ENCODE measurements around the gene DPP6.
"Not testable (repeated sequence)": the region's sequence is repeated elsewhere in the genome, so short reads cannot be mapped to it uniquely, and the experiment has no call there.

Gene DPP6

DNA sequence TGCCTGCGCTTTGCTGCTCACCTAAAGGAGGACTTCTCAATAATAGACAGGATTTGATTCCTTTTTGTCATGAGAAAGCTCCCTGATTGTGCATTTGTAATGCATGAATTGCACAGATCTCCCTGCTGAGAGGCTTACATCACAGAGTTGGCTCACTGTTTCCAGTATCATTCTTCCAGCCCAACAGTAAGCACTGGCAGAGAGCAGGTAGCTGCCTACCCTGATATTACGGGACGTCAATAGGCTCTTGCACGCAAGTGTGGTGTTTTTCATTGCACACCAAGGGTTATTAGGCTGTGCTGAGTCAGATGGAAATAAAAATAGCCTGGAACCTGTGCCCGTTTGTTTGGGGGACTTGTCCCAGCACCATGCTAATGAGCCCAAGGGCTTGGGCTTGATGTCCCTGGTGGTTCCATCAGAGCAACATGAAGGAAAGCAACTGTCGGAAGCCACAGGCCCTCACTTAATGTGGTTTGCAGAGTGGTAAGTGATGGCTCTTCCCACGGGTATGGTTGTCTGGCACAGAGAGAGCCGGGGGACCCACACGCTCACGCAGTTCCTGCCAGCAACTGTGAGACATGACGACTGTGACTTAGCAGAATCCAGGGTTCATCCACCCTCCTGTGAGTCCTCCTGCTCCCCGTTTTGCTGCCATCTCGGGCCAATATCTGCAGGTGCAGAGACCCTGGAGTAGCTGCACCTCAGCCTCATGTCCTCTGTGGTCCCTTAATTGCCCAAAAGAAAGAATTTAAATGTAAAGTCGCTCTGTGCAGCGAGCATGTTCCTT, 20.4 kb downstream of the DPP6 start:
- DNase-seq = not testable (repeated sequence)

DNA sequence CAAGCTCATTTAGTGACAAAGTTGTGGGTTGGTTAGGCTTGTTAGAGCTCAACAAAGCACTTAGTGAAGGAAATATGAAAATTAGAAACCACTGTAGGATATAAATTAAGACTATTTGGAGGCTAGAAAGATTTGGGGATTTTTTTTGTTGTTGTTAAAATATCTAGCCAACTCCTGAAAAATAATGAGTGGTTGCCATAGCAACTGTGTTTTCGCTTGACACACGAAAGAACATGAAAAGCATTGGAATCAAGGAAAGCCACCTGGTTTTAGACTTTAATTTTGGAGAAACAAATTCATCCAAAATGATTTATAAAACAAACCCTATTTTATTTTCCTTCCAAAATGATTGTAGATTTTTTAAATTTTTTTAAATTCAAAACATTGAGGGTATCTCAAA, 26.3 kb downstream of the DPP6 start:
- DNase-seq = not testable (repeated sequence)

DNA sequence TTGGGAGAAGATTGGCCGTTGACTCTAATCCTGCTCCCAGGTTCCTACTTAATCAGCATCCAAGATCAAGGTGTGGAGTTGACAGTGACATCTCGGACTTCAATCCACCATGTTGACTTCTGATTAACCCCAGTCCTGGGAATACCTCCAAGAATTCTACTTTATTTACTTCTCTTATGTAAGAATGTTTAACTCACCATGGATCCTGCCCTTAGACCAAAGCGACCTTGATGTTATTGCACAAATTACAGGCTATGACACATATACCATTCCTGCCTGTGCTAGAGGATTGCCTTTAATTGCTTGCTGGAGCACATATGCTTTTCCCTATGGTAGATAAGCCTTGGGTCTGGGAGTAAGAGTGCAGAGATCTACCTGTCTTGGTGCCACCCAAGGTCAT, 28.1 kb downstream of the DPP6 start:
- not testable (repeated sequence) for DNase-seq

DNA sequence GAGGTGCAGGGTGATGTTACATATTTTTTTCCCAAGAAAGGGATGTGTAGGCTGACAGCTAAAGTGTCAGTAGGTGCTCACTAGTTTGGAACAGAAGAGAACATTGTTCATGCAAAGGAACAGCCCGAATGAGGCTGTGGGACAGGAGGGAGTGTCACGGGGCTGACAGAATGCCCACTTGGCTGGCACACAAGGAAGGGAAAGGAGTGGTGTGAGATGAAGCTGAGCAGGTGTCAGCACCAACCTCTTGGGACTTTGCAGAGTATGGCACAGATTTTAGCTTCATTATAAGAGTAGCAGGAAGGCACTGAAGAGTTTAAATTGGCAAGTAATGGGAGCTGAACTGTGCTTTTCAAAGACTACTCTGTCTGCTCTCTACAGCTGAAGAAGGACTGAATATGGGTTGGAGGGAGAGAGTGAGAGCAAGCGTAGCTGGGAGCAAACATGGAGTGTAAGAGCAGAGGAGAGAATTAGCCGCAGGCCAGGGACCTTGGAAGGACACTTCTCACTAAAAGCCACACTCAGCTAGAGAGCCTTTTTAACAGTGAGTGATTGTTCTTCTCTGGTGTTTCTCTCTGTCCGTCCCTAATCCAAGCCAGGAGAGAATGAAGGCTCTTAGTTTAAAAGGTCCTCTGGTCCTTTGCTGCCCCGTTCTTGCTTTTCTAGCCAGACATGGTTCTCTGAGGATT, 35.0 kb downstream of the DPP6 start:
- DNase-seq = not testable (repeated sequence)

DNA sequence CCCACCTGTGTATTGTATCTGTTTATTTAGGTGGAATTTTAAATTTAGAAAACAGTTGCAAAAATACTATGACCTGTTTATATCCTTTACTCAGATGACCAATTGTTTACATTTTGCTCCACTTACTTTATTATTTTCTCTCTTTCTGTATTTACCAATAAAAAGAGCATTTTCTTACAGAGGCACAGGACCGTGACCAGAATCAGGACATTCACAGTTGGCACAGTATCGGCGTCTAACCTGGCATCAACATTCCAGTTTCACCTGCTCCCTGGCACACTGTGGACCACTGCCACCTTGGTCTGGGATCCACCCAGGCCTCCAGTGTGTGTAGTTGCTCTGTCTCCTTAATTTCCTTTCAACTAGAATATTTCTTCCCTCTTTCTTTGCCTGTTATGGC, 39.9 kb downstream of the DPP6 start:
- not testable (repeated sequence) for DNase-seq

DNA sequence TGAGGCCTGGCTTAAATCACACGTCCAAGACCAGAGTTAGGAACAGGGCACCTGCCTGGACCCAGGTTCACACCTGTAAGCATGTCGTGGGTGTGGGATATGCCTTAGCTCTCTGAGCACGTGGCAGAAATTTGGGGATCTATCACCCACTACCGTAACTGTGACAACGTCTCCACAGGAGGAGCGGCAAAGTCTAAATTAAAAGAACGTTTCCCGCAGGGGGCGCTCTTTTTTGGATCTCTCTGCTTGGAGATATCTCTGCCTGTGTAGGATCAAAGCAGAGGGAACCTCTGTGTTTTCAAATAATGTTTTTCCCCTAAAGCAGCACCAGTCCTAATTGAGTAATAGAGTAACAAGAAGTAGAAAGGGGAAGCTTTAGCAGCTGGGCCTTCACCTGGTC, 43.0 kb downstream of the DPP6 start:
- not testable (repeated sequence) for DNase-seq

DNA sequence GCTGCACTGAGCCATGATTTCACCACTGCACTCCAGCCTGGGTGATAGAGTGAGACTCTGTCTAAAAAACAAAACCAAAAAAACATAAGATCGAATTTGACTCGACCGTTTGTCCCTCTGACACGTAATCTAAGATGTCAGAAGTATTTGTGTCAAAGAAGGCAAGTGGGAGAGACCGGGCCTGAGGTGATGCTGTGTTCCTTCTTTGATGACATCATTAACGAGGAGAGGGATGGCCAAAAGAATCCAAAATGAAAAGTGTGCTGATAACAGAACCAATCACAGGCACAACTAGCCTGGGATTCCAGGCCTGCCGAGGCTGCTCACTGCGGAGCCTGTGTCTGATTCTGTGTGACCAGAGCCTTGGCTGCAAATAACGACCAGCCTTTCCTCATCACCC, 52.9 kb downstream of the DPP6 start:
- not testable (repeated sequence) for DNase-seq

DNA sequence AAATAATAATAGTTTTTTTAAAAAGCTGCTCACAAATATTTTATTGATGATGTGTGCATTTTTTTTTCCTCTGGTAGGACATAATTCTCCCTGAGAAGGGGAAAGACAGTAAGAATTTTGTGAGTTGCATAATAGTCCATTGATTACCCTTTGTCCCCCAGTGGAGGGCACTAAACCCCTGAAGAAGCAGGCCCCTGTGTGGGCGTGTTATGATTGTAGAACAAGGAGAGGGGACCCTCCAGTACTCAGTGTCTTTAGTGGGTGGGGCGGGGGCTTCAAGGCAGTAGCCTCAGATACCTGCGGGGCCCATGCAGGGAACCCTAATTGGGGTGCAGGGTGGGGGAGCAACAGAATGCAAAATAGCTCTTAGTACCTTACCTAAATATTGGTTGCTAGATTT, 57.4 kb downstream of the DPP6 start:
- DNase-seq = not testable (repeated sequence)

DNA sequence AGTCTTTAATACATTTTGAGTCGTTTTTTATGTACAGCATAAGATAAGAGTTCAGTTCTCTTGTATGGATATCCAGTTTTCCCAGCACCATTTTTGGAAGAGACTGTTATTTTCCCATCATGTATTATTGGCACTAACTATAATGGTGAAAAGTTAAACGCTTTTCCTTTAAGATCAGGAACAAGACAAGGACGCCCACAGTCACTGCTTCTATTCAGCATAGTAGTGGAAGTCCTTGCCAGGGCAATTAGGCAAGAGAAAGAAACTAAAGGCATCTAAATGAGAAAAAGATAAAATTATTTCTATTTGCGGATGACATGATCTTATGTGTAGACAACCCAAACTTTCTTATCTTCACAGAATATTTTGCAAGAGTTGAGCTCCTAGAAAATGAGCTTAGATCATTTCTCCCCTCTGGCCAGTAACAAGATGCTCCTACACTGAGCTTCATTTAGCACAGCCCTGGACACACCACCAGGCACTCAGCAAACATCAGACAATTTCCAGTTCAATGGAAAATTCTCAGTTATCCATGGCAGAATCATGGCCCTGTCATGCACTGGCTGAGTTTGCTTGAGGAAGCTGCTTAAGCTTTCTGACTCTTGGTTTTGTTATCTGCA, 61.6 kb downstream of the DPP6 start:
- DNase-seq = not testable (repeated sequence)

DNA sequence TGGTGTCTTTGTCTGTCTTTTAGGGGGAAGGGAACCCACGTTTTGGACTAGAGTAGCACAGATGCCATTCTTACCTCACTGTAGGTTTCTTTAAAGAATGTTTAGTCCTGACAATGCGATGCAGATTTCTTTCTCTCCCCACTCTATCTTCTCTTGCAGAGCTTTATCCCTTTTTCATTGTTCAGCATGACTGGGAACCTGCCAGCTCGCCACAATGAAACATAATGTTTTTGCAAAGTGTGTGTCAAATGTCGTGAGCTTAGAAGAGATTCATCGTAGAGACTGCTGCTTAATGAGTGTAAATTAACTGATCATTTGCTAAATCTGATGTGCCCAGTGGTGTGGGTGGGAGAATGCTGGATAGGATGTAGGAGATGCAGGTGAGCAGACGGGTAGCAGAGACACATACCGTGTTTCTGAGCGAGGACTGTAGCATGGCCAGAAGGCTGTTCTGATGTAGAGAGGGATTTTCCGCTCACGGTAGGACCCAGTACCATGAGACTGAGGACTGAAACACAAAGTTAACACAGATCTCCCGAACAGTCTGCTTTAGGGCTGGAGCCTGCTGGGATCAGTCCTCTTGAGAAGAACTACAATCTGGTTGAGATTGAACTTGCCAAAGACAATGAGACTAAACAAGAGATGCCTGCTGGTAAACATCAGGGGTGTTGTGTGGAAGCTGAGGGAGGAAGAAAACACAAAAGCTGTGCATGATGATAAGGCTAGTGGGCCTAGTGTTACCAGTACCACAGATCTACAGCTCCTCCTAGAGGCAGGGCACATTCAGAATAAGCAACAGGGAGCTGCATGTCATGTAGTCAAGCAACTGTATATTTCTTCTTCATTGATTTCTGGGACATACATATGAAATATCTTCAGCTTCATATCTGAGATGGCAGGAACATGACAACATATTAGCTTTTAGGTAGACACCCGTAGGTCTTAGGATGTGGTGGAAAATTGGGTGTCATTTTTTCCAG, 65.5 kb downstream of the DPP6 start:
- DNase-seq = not testable (repeated sequence)

DNA sequence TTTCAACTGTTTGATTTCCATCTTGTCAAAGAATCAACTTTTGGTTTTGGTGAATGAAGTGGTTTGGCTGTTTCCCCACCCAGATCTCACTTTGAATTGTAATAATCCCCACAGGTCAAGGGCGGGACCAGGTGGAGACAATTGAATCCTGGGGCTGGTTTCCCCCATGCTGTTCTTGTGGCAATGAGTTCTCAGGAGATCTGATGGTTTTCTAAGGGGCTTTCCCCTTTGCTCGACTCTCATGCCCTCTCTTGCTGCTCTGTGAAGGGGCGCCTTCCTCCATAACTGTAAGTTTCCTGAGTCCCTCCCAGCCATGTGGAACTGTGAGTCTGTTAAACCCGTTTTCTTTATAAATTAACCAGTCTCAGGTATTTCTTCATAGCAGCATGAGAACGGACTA, 68.6 kb downstream of the DPP6 start:
- DNase-seq = not testable (repeated sequence)

DNA sequence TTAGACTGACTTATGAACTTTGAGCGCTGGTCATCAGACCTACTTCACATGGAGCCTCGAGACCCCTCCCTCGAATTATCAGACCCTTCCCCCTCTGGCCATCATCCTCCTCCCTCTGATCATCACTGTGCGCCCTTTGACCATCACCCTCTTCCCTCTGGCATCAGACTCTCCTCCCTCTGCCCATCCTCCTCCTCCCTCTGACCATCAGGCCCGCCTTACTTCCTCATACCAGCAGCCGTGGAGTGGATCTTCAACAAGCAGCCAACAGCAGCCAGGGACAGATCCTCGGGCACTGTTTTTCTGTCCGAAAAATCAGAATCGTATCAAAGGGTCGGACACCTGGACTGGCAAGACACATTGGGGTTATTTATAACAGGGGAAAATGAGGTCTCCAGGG, 70.5 kb downstream of the DPP6 start:
- DNase-seq = not testable (repeated sequence)

DNA sequence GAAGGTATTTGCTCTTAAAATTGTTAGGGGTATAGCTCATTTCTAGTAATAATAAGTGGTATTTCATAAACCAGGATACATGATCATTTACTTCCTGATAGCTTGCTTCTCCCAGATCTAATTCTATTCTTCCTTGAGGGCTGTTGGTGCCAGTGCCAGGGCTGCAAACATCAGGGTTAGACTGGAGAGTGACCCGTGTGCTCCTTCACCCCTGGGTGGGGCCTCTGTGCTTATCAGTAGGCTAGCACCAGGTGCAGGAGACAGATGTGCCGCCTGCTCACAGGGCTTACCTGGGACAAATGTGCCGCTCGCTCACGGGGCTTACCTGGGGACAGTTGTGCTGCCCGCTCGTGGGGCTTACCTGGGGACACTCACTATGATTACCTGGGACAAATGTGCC, 71.2 kb downstream of the DPP6 start:
- not testable (repeated sequence) for DNase-seq

DNA sequence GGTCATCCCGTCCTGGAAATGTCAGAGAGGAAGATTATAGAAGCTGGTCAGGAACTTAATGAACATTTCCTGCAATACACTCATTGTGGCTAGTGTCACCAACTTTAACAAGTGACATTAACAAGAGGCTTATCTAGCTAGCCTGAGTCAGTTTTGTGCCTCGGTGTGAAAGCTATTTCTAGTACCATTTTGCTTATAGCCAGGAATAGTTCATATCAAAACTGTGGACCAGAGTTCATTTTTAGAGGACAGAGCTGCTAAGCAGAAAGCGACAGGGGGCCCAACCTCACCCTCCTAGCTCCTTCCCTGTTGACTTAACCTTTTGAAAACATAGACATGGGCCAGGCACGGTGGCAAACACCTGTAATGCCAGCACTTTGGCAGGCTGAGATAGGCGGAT, 76.9 kb downstream of the DPP6 start:
- not testable (repeated sequence) for DNase-seq

DNA sequence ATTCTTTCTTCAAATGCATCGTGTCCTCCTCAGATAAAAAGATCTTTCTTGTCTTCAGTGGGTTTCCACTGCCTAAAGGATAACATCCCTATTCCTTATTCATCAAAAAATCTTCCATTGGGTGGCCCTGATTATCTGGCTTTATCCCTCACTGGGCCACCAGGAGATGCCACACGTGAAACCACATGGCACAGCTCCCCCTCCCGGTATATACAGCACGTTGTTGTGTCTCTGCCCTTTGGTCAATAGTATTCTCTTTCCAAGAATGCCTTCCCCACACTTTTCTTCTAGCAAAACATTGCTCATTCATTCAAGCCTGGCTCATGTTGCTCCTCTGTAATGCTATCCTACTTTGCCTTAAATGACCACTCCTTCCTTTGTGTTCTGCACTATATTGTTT, 80.4 kb downstream of the DPP6 start:
- not testable (repeated sequence) for DNase-seq

DNA sequence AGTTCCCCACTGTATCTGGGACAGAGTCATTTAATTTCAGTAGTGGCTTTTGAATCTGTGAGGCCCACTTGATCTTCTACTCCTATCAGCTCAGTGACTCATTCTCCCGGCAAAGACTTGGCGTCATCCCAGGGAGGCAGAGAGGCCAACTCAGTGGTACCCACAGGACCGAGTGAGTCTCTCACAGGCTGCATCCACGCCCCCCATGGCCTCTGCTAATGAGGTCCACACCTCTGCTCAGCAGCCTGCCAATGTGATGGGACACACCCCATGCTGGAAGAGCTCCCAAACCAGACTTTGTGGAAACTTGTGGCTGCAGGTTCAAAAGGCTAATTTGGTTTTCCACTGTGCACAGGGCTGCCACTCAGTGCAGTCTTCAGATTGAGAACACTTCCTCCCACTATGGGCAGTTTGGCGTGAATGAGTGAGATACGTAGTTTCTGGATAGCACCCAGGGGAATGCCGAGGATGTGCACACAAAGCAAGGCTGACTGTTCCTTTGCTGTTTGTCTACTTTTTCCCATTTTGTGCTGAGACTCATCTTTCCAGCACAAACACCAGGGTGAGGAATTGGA, 81.6 kb downstream of the DPP6 start:
- DNase-seq = not testable (repeated sequence)

DNA sequence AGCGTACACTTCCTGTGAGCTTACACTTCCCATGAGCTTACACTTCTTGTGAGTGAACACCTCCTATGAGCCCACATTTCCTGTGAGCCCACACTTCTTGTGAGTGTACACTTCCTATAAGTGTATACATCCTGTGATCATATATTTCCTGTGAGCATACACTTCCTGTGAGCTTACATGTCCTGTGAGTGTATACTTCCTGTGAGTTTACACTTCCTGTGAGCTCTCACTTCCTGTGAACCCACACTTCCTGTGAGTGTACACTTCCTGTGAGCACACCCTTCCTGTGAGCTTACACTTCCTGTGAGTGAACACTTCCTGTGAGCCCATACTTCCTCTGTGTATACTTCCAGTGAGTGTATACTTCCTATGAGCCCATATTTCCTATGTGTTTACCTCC, 82.5 kb downstream of the DPP6 start:
- not testable (repeated sequence) for DNase-seq

DNA sequence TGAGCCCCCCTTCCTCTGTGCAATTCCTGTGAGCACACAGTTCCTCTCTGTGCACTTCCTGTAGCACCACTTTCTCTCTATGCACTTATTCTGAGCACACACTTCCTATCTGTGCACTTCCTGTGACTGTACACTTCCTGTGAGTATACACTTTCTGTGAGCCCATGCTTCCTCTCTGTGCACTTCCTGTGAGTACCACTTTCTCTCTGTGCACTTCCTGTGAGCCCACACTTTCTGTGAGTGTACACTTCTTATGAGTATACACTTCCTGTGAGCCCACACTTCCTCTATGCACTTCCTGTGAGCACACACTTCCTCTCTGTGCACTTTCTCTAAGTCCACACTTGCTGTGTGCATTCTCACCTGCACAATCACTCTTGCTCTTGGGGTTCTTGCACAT, 83.4 kb downstream of the DPP6 start:
- not testable (repeated sequence) for DNase-seq

DNA sequence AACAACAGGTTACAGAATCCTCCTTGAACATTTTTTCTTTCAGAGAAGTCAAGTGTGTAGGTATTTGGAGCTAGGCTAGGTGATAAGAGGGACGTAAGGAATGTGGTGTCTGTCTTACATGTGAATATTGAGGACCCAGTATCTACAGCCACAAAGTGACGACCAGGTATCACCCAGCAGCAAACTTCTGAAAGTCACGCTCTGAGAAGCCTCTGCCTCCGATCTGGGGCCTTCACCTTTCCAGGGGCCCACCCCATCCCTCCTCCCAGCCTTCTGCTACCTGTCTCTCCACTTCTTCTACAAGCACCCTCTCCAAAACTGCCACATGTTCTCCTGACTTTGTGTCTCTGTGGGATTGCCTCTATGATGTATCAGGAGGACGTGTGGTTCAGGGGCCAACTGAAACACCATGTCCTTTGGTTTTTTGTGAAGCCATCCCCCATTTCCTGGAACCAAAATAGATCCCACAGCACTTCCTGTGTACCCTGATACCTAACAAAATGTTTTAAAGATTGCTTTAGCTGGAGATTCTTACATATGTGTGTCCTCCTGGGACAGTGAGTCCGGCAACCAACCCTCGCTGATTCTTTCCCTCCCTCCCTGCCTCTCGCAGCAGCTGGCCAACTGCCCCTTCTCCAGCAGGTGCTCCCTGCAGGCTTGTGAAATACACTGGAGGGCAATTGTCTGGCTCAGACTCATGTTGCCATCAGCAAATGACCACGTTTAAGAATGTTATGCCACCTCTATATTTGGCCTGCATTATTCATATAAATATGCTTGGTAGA, 93.9 kb downstream of the DPP6 start:
- not testable (repeated sequence) for DNase-seq

DNA sequence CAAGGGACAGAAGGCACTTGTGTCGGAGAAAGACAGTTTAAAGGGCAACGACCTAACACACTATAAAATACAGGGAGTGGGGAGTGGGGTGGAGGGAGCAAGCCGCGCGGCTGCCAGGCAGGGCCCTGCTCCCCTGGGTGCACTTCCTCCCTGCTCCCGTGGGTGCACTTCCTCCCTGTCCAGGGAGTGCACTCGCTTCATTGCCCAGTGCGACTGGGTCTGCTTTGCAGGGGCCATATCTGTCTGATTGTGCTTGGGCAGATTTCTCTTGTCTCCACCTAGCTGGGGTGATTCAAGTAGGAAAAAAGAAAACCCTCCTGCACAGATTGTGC, 94.5 kb downstream of the DPP6 start:
- DNase-seq = not testable (repeated sequence)

DNA sequence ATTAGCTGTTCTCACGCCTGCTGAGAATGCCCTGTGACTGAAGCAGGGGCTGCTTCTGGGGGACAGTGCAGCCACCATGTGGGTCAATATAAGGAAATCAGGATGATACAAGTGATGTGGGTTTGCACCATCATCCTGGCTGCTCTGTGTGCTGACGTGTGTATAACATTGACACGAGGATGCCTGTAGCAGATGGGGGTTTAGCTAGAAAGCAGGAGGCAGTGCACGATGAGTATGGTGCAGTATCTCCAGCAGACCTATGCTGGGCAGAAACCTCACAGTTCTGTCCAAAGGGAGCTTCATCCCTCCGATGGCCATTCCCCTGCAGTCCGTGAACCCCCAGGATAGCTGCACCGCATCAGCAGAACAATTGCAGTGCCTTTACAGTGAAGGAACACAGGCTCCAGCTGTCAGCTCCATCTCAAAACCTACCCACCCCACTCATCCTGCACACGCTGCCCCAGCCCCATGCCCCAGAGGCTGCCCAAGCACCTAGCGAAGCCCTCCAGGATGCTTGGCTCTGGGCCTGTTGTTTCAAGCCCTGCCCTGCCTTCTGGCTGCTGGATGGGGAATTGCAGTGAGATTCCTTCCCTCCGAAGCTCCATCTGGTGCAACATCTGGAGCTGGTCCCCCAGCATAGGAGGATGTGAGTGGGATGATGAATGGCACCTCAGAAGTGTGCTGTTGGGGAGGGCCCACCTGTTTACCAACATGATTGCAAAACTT, 96.8 kb downstream of the DPP6 start:
- DNase-seq = not testable (repeated sequence)

All from inflammatory macrophage (primary cell).